ENCODE results near the gene ZNF692. TPM values are rescaled to one million over a fixed set of nuclear protein-coding genes. Genes with fewer than 3 reads are reported as not detected.
A peak's percentile ranks its signal among the peaks of the same experiment; 100 is the strongest.

Gene ZNF692
- total and polyA plus RNA-seq, 2 of the 13 experiments (the other 11 are each of a cell fraction or from before 2014, with no cell fraction given) = 27.3 to 45.8 TPM

- TF ChIP-seq THRA (CRISPR knock-in tag; IDR thresholded peaks at IDR 0.05; ENCODE audit: borderline replicate concordance) (no peak), ZNF788 (CRISPR knock-in tag; IDR thresholded peaks at IDR 0.05; ENCODE audit: borderline replicate concordance) (no peak), STAG1 (CRISPR knock-in tag; IDR thresholded peaks at IDR 0.05) (no peak), TRIM22 (IDR thresholded peaks at IDR 0.05) (no peak), RFX3 (CRISPR knock-in tag; IDR thresholded peaks at IDR 0.05) (no peak), BRCA1 (CRISPR knock-in tag; IDR thresholded peaks at IDR 0.05) (no peak), ZNF281 (CRISPR knock-in tag; IDR thresholded peaks at IDR 0.05; ENCODE audit: borderline replicate concordance) (no peak), KLF9 (CRISPR knock-in tag; IDR thresholded peaks at IDR 0.05; ENCODE audit: low read depth) (no peak), SRF (IDR thresholded peaks at IDR 0.05; ENCODE audit: low read depth, low read length) (no peak), RXRB (CRISPR knock-in tag; IDR thresholded peaks at IDR 0.05; ENCODE audit: borderline replicate concordance) (no peak), RARG (CRISPR knock-in tag; IDR thresholded peaks at IDR 0.05; ENCODE audit: low read depth) (no peak), MED8 (CRISPR knock-in tag; IDR thresholded peaks at IDR 0.05; ENCODE audit: insufficient replicate concordance) (peak; percentile 2), GZF1 (CRISPR knock-in tag; IDR thresholded peaks at IDR 0.05) (no peak), RAD21 (CRISPR knock-in tag; IDR thresholded peaks at IDR 0.05) (0 out of 2 replicates have a peak, but pooled peaks have one; percentile 33), ARNT2 (CRISPR knock-in tag; IDR thresholded peaks at IDR 0.05; ENCODE audit: low read depth) (no peak), ZBTB21 (CRISPR knock-in tag; IDR thresholded peaks at IDR 0.05) (no peak), TRAFD1 (CRISPR knock-in tag; IDR thresholded peaks at IDR 0.05; ENCODE audit: borderline replicate concordance) (no peak), BORCS8-MEF2B (CRISPR knock-in tag; IDR thresholded peaks at IDR 0.05) (no peak), ZNF639 (CRISPR knock-in tag; conservative IDR thresholded peaks at IDR 0.05) (peak; percentile 76), ZNF768 (CRISPR knock-in tag; IDR thresholded peaks at IDR 0.05) (no peak), NCOA2 (CRISPR knock-in tag; IDR thresholded peaks at IDR 0.05) (no peak), ERF (CRISPR knock-in tag; IDR thresholded peaks at IDR 0.05) (peak; percentile 41; the same call in 1 of the 2 replicates), SP2 (CRISPR knock-in tag; IDR thresholded peaks at IDR 0.05) (peak; percentile 94), ZNF441 (CRISPR knock-in tag; IDR thresholded peaks at IDR 0.05; ENCODE audit: borderline replicate concordance) (peak; percentile 28; the same call in 1 of the 2 replicates)
These were observed 21.0 kb downstream of the ZNF692 start, which contains the start of gene ZNF672 (continued) for GRCh38 chr1:248837781-248838356.

Data from HepG2 (cell line).